HG03354 (cell line): Measurements from ENCODE around the gene CNTN2.

Experiments used
- ATAC-seq: cut with Tn5 transposase; IDR thresholded peaks from one replicate; pipeline ENCODE4 v1.9.1; 2021; ENCODE audit warnings: mild to moderate bottlenecking; ENCODE audit not compliant: unreplicated experiment, poor library complexity, severe bottlenecking

Gene CNTN2

GRCh38 chr1:205042911-205043806 lies at the start of gene CNTN2:
TSS of gene CNTN2 (plus strand) at chr1:205043212. CDS start at chr1:205053186, 9,974 bp downstream.
- ATAC-seq: no peak

GRCh38 chr1:204994086-204994862 lies 48.7 kb upstream of the CNTN2 start:
- no peak for ATAC-seq

- no peak for ATAC-seq
These were observed 46.0 kb upstream of the CNTN2 start for GRCh38 chr1:204996981-204997380.

- ATAC-seq: no peak
These were observed 45.2 kb upstream of the CNTN2 start for GRCh38 chr1:204997591-204998355.

- ATAC-seq: no peak
These were observed 41.9 kb upstream of the CNTN2 start for GRCh38 chr1:205001162-205001561.

GRCh38 chr1:205002705-205003104 lies 40.3 kb upstream of the CNTN2 start:
- ATAC-seq: no peak

GRCh38 chr1:205003358-205004131 lies 39.5 kb upstream of the CNTN2 start:
- ATAC-seq: no peak

- ATAC-seq: no peak
These were observed 38.7 kb upstream of the CNTN2 start for GRCh38 chr1:205004351-205004750.

- ATAC-seq: no peak
These were observed 34.1 kb upstream of the CNTN2 start for GRCh38 chr1:205008896-205009295.

- no peak for ATAC-seq
These were observed 33.3 kb upstream of the CNTN2 start for GRCh38 chr1:205009670-205010069.

GRCh38 chr1:205012391-205013140 lies 30.4 kb upstream of the CNTN2 start:
- no peak for ATAC-seq

- ATAC-seq: no peak
These were observed 29.2 kb upstream of the CNTN2 start for GRCh38 chr1:205013683-205014367.

- ATAC-seq: no peak
These were observed 28.2 kb upstream of the CNTN2 start for GRCh38 chr1:205014783-205015182.

GRCh38 chr1:205015241-205015640 lies 27.8 kb upstream of the CNTN2 start:
- ATAC-seq: no peak

GRCh38 chr1:205016075-205016474 lies 26.9 kb upstream of the CNTN2 start:
- ATAC-seq: no peak

- ATAC-seq: no peak
These were observed 26.4 kb upstream of the CNTN2 start for GRCh38 chr1:205016584-205016983.

GRCh38 chr1:205017001-205017400 lies 26.0 kb upstream of the CNTN2 start:
- no peak for ATAC-seq

GRCh38 chr1:205017766-205018165 lies 25.2 kb upstream of the CNTN2 start:
- no peak for ATAC-seq
